OCI-LY3 (cell line): ENCODE data around the gene KLHDC3.

ENCODE experiments used
- H2AFZ ChIP-seq: fragments of 200-600, 300-600 bp; shearing (Covaris generic); 2 replicates; pipeline ENCODE4 v1.6.0; 2014; ENCODE audit warnings: antibody characterized with exemption, low read depth, low read length
- H3K27ac ChIP-seq: fragments of 200-600, 300-600 bp; sonication (generic); 2 replicates; pipeline ENCODE4 v1.5.1; 2014; ENCODE audit warnings: mild to moderate bottlenecking, low read length, moderate library complexity, mixed read lengths
- H3K27me3 ChIP-seq: fragments of 200-600, 300-600 bp; sonication (generic); 2 replicates; pipeline ENCODE4 v1.6.1; 2014; ENCODE audit warnings: low read depth, low read length, mixed read lengths
- H3K36me3 ChIP-seq: fragments of 200-600, 300-600 bp; sonication (generic); replicated peaks from 2 replicates; pipeline ENCODE3; 2014; ENCODE audit warnings: low read depth, low read length, mixed read lengths
- H3K4me1 ChIP-seq: fragments of 300-600, 200-600 bp; sonication (generic); 2 replicates; pipeline ENCODE4 v1.6.1; 2014; ENCODE audit warnings: low read length, mixed read lengths
- H3K4me2 ChIP-seq: fragments of 200-600, 300-600 bp; sonication (generic); 2 replicates; pipeline ENCODE4 v1.6.1; 2014; ENCODE audit warnings: low read length, mixed read lengths
- H3K4me3 ChIP-seq: fragments of 300-600, 200-600 bp; sonication (generic); 2 replicates; pipeline ENCODE4 v1.5.1; 2014; ENCODE audit warnings: antibody characterized with exemption, mild to moderate bottlenecking, low read length, moderate library complexity
- H3K79me2 ChIP-seq: fragments of 300-600, 200-600 bp; shearing (Covaris generic); 2 replicates; pipeline ENCODE4 v1.6.1; 2014; ENCODE audit warnings: mild to moderate bottlenecking, low read length, mixed read lengths
- H3K9ac ChIP-seq: fragments of 300-600, 200-600 bp; shearing (Covaris generic); 2 replicates; pipeline ENCODE4 v1.6.0; 2014; ENCODE audit warnings: mild to moderate bottlenecking, low read length, moderate library complexity
- H3K9me3 ChIP-seq: fragments of 200-600, 300-600 bp; shearing (Covaris generic); 2 replicates; pipeline ENCODE4 v1.6.1; 2014; ENCODE audit warnings: low read length, mixed read lengths; ENCODE audit not compliant: insufficient read depth
- H4K20me1 ChIP-seq: fragments of 200-600, 300-600 bp; sonication (generic); 2 replicates; pipeline ENCODE4 v1.6.1; 2016; ENCODE audit warnings: low read length, mixed read lengths; ENCODE audit not compliant: insufficient read depth
- EZH2phosphoT487 ChIP-seq: fragments of 200-600 bp; shearing (Covaris generic); IDR thresholded peaks from 2 replicates; pipeline ENCODE4 v1.6.1; 2018; ENCODE audit warnings: antibody characterized with exemption, mixed run types, low read depth
- TF ChIP-seq, protein P1 (sequence below): fragments of 200-600, 300-600 bp; sonication (generic); IDR thresholded peaks from 2 replicates; pipeline ENCODE4 v1.5.1; 2014; ENCODE audit warnings: antibody characterized with exemption, low read length, low read depth

The KLHDC3 gene

DNA sequence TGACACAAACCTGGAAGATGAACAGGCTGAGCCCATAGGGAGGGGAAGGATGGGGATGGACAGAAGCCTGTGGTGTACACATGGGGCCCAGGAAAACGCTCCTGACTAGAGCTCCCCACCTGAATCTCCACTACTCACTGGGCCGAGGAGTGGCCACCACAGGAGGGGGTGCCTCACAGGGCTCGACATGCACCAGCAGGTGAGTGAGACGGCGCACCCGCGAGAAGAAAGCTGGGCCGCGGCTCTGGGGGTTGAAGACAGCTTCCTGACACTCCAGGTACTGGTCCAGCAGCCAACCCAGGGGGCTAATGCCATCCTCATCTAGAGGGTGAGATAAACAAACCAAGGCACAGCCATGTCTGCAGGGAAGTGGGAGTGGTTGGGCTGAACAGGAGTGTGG is 29.3 kb downstream of the KLHDC3 start:
- no peaks in the 10 kb centered on the region for H4K20me1 ChIP-seq
- H3K9me3 ChIP-seq = no peaks in the 10 kb centered on the region
- no peaks in the 10 kb centered on the region for H3K27me3 ChIP-seq
- H2AFZ ChIP-seq = no peak overlapping the region
- no peaks in the 10 kb centered on the region for H3K4me1 ChIP-seq
- H3K79me2 ChIP-seq = no peaks in the 10 kb centered on the region
- peaks cover 54% of the 10 kb centered on the region for H3K36me3 ChIP-seq
- H3K4me3 ChIP-seq = no peak overlapping the region
- H3K9ac ChIP-seq = no peak overlapping the region
- no peak overlapping the region for H3K27ac ChIP-seq
- H3K4me2 ChIP-seq = no peak overlapping the region
- TF ChIP-seq, protein P1, sequence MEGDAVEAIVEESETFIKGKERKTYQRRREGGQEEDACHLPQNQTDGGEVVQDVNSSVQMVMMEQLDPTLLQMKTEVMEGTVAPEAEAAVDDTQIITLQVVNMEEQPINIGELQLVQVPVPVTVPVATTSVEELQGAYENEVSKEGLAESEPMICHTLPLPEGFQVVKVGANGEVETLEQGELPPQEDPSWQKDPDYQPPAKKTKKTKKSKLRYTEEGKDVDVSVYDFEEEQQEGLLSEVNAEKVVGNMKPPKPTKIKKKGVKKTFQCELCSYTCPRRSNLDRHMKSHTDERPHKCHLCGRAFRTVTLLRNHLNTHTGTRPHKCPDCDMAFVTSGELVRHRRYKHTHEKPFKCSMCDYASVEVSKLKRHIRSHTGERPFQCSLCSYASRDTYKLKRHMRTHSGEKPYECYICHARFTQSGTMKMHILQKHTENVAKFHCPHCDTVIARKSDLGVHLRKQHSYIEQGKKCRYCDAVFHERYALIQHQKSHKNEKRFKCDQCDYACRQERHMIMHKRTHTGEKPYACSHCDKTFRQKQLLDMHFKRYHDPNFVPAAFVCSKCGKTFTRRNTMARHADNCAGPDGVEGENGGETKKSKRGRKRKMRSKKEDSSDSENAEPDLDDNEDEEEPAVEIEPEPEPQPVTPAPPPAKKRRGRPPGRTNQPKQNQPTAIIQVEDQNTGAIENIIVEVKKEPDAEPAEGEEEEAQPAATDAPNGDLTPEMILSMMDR = no peak
- no peak for TF ChIP-seq EZH2phosphoT487

GRCh38 chr6:43045371-43045930 is 31.4 kb downstream of the KLHDC3 start:
- Histone ChIP-seq H3K4me2 (no peak overlapping the region), H3K79me2 (no peaks in the 10 kb centered on the region), H3K4me1 (no peaks in the 10 kb centered on the region), H2AFZ (no peak overlapping the region), H3K27ac (no peak overlapping the region), H3K36me3 (peaks cover 58% of the 10 kb centered on the region), H3K4me3 (no peak overlapping the region), H3K9ac (no peak overlapping the region), H3K27me3 (no peaks in the 10 kb centered on the region), H4K20me1 (no peaks in the 10 kb centered on the region), H3K9me3 (no peaks in the 10 kb centered on the region)
- TF ChIP-seq, protein P1 = no peak
- TF ChIP-seq EZH2phosphoT487 = no peak

GRCh38 chr6:43047998-43048397 is 33.9 kb downstream of the KLHDC3 start:
- H3K9me3 ChIP-seq = no peaks in the 10 kb centered on the region
- H3K27ac ChIP-seq = no peak overlapping the region
- H3K27me3 ChIP-seq = no peaks in the 10 kb centered on the region
- H3K4me3 ChIP-seq = no peak overlapping the region
- peaks cover 55% of the 10 kb centered on the region for H3K36me3 ChIP-seq
- H3K79me2 ChIP-seq = peaks cover 10% of the 10 kb centered on the region
- no peak overlapping the region for H3K9ac ChIP-seq
- no peaks in the 10 kb centered on the region for H4K20me1 ChIP-seq
- no peak for TF ChIP-seq EZH2phosphoT487
- TF ChIP-seq, protein P1 = no peak
- H2AFZ ChIP-seq = no peak overlapping the region
- H3K4me2 ChIP-seq = no peak overlapping the region
- peaks cover 6% of the 10 kb centered on the region; the same call in 1 of the 2 replicates for H3K4me1 ChIP-seq

DNA sequence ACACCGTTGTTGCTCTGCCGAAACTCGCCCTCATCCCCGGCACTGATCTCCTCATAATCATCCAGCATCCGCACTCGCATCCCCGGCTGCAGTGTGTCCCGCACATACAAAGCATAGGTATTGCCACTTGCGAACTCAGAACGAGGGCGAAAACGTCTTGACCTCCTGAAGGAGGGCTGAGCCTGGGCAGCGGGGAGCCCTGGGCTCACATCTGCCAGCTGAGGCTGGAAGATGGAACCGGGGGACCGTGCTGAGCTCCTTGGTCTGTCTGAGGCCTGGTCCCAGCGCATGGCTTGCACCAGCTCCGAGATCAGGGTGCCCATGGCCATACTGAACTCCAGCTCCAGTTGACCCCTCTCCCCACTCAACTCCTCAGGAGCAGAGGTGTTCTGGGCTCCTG is 36.9 kb downstream of the KLHDC3 start:
- Histone ChIP-seq H3K4me2 (no peak overlapping the region), H3K4me3 (no peak overlapping the region), H3K9ac (no peak overlapping the region), H3K79me2 (peaks cover 15% of the 10 kb centered on the region), H2AFZ (no peak overlapping the region), H3K27ac (no peak overlapping the region), H3K27me3 (no peaks in the 10 kb centered on the region), H3K36me3 (peaks cover 46% of the 10 kb centered on the region), H3K4me1 (peaks cover 11% of the 10 kb centered on the region), H4K20me1 (no peaks in the 10 kb centered on the region), H3K9me3 (no peaks in the 10 kb centered on the region)
- TF ChIP-seq, protein P1 = no peak
- no peak for TF ChIP-seq EZH2phosphoT487
